GM18507 (cell line): Measurements from ENCODE around the gene POMT1.
"Not testable (repeated sequence)": the region's sequence is repeated elsewhere in the genome, so short reads cannot be mapped to it uniquely, and the experiment has no call there.

Experiments
- DNase-seq: peaks from one replicate; pipeline ENCODE4 v3.0.0; 2011; ENCODE audit warnings: low read depth; ENCODE audit not compliant: insufficient read length; ENCODE audit errors: extremely low spot score
- FAIRE-seq: peaks from 2 replicates; lab custom pipeline; 2011; peaks lifted over from hg19 to GRCh38; lab: Jason Lieb, UNC

Gene POMT1

DNA sequence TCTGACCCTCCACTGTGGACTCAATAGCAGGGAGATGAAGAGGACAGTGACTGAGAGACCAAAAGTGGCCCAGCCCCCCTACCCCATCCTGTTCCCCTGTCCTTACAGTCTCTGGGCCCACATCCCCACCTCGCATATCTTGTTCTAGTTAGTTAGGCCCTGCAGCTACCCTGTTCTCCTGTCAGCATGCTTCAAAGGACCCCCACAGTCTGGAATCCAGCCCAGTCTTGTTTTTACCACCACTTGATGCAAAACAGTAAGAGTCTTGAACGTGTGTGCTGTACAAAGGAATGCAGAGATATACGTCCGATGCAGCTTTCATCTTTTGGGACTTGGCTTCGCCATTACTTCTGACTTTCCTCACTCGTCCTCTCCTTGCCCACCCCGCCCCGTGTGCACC lies 12.2 kb upstream of the POMT1 start:
- DNase-seq, result no peak
- FAIRE-seq, result no peak

GRCh38 chr9:131491001-131491710 lies 11.6 kb upstream of the POMT1 start:
- FAIRE-seq (no peak), DNase-seq (no peak)

DNA sequence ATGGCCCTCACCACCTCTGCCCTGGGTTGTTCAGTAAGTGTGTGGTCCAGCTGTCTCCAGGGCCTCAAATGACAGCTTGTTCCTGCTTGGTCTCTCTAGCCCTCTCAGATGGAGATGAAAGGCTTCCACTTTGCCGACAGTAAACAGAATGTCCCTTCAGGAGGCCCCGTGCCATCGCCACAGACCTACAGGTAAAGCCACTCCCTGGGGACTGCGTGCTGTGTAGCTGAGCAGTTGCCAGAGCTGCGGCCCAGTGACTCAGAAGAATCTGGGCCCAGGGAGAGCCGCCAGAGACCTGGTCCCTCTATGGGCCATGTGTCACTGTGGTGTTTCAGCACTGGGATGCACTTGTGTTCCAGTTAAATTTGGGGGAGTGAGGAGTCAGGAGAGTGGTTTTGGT lies 10.6 kb upstream of the POMT1 start:
- DNase-seq, result no peak
- FAIRE-seq, result no peak

GRCh38 chr9:131494296-131494870 lies 8.3 kb upstream of the POMT1 start:
- DNase-seq, result no peak
- no peak for FAIRE-seq

- DNase-seq (no peak), FAIRE-seq (no peak)
These were observed 6.9 kb upstream of the POMT1 start for GRCh38 chr9:131495785-131496184.

GRCh38 chr9:131496844-131497405 lies 5.8 kb upstream of the POMT1 start:
- no peak for DNase-seq
- FAIRE-seq, result no peak

GRCh38 chr9:131499254-131499767 lies 3.4 kb upstream of the POMT1 start:
- FAIRE-seq (no peak), DNase-seq (no peak)

DNA sequence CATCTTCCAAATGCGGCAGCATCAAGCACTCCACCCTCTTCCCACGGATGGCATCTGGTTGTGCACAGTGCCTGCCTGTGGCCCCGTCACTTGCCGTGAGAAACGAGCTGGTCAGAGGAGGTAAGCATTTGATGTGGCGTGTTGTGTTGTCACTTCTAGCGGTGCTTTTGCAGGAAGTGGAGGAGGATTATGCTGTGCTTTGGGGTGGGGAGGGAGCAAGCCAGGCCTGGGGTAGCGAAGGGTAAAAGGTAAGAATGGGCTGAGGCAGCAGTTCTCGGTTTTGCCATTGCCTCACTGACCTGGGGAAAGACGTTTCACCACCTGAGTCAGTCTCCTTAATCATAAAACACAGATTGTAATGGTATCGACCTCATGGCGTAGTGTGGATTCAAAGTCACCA lies 2.3 kb upstream of the POMT1 start:
- DNase-seq (no peak), FAIRE-seq (no peak)

DNA sequence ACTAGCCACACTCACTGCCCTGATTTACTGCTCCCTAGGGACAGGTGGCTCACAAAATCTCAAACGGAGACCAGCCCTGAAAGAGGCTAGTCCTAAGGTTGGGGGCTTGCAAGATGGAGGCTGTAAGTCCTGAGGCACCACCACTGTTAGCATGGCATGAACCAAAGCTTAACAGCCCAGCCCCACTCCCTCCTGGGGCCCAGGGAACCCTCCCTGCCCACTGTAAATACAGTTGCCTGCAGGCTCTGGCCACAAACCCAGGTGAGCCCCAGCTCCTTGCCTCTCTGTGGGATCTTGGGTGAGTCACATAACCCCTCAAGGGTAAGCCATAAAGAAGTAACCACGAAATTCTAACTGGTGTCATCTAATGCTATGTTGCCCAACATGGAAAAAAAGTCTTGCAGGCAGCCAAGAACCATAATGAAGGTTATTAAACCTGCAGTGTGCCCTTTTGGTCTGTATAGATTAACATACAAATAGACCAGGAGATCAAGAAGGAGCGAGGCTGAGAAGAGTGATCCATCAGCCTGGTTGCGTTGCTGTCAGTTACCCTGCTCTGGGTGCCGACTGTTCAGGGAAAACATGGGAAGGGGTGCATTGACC lies 1.7 kb upstream of the POMT1 start:
- FAIRE-seq, result no peak
- no peak for DNase-seq

- DNase-seq, result no peak
- peak; percentile 21 for FAIRE-seq
These were observed 1.1 kb downstream of the POMT1 start for GRCh38 chr9:131503626-131504465.

- FAIRE-seq (no peak), DNase-seq (no peak)
These were observed 2.3 kb downstream of the POMT1 start for GRCh38 chr9:131505012-131505411.

DNA sequence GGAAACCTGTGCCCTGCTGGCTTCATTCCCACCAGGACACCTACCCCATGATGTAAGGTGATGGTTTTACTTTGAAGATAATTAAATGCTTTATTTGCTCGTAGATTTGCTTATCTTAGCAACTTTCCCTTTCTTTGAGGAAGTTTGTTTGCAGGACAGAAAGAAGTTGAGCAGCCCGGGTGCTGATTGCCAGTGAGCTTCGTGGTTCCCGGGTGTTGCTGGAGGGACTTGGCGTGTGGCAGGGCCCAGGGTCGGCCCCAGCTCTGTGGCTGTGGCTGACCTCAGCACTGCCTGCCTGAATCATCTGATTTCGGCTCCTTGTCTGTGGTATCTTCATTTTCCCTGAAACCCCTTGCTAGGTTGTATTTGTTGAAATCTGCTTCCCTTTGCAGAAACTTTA lies 8.7 kb downstream of the POMT1 start:
- FAIRE-seq (no peak), DNase-seq (no peak)

DNA sequence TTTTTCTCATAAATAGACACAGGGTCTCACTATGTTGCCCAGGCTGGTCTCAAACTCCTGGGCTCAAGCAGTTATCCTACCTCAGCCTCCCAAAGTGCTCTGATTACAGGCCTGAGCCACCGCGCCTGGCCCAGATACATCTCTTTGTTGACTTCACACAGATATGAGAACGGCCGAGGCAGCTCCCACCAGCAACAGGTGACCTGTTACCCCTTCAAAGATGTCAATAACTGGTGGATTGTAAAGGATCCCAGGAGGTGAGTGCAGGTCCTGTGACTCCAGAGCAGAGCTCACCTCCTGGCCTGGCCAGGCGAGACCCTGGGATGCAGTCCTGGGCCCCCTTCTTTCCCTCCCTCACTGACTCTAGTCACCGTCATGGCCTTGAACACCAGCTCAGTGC lies 9.2 kb downstream of the POMT1 start:
- no peak for DNase-seq
- FAIRE-seq, result no peak

- DNase-seq, result no peak
- FAIRE-seq, result no peak
These were observed 10.5 kb downstream of the POMT1 start for GRCh38 chr9:131513177-131513576.

- not testable (repeated sequence) for FAIRE-seq, DNase-seq
These were observed 12.9 kb downstream of the POMT1 start for GRCh38 chr9:131515559-131516031.

DNA sequence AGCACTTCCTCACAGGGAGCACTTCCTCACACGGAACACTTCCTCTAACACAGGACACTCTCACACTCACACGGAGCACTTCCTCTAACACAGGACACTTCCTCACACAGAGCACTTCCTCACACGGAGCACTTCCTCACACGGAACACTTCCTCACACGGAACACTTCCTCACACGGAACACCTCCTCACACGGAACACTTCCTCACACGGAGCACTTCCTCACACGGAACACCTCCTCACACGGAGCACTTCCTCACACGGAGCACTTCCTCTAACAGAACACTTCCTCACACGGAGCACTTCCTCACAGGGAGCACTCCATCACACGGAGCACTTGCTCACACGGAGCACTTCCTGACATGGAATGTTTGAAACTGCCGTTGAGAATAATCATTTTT lies 13.4 kb downstream of the POMT1 start:
- no peak for FAIRE-seq
- DNase-seq, result no peak

DNA sequence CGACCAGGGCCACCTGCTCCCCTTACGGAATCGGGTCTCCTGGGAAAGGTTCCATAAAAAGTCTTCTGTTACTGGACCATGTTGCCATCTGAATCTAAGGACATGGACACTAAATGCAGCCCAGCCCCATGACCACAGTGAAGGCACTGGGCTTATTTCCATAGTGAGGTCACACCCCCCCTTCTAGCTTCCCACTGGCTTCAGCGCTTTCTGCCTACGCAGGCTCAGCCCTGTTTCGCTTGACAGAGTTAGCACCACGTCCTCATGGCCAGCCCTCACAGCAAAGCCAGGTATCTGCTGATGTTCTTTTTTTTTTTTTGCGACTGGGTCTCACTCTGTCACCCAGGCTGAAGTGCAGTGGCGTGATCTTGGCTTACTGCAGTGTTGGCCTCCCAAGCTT lies 14.2 kb downstream of the POMT1 start:
- no peak for FAIRE-seq

GRCh38 chr9:131517761-131518190 lies 15.1 kb downstream of the POMT1 start:
- FAIRE-seq, result no peak

More for the DNA sequence above, 14.2 kb downstream of the POMT1 start:
- no peak for DNase-seq

GRCh38 chr9:131518553-131518952 lies 15.8 kb downstream of the POMT1 start:
- no peak for FAIRE-seq
- DNase-seq, result no peak

More at GRCh38 chr9:131517761-131518190, 15.1 kb downstream of the POMT1 start:
- no peak for DNase-seq
